KMS-11 (cell line): Measurements from ENCODE around the gene CFAP73.

Experiments
- H2AFZ ChIP-seq: fragments of 200-600 bp; sonication (generic); 2 replicates; pipeline ENCODE4 v1.6.1; 2016; ENCODE audit warnings: antibody characterized with exemption, mixed run types, low read depth
- H3K27ac ChIP-seq: fragments of 200-600 bp; sonication (generic); 2 replicates; pipeline ENCODE4 v1.6.1; 2016; ENCODE audit warnings: mild to moderate bottlenecking, mixed run types
- H3K27me3 ChIP-seq: fragments of 200-600 bp; sonication (generic); 2 replicates; pipeline ENCODE4 v1.6.1; 2017; ENCODE audit warnings: mild to moderate bottlenecking, low read depth, mixed run types, moderate library complexity; ENCODE audit not compliant: insufficient read depth
- H3K36me3 ChIP-seq: fragments of 200-600 bp; sonication (generic); 2 replicates; pipeline ENCODE4 v1.6.1; 2017; ENCODE audit warnings: mild to moderate bottlenecking, mixed run types; ENCODE audit not compliant: insufficient read depth
- H3K4me1 ChIP-seq: fragments of 200-600 bp; sonication (generic); 2 replicates; pipeline ENCODE4 v1.6.1; 2016; ENCODE audit warnings: mild to moderate bottlenecking, low read depth, mixed run types; ENCODE audit not compliant: poor library complexity, severe bottlenecking
- H3K4me2 ChIP-seq: fragments of 200-600 bp; sonication (generic); 2 replicates; pipeline ENCODE4 v1.7.0; 2016; ENCODE audit warnings: mild to moderate bottlenecking, mixed run types
- H3K4me3 ChIP-seq: fragments of 200-600 bp; sonication (generic); IDR thresholded peaks from 2 replicates; pipeline ENCODE4 v1.6.1; 2017; ENCODE audit warnings: low read depth, low read length, mixed read lengths; ENCODE audit not compliant: insufficient read depth
- H3K79me2 ChIP-seq: fragments of 200-600 bp; sonication (generic); 2 replicates; pipeline ENCODE4 v1.6.1; 2016; ENCODE audit warnings: low read depth, mixed run types; ENCODE audit not compliant: insufficient read depth
- H3K9ac ChIP-seq: fragments of 200-600 bp; sonication (generic); 2 replicates; pipeline ENCODE4 v1.6.1; 2016; ENCODE audit warnings: mild to moderate bottlenecking, mixed run types
- H4K20me1 ChIP-seq: fragments of 200-600 bp; sonication (generic); 2 replicates; pipeline ENCODE4 v1.6.1; 2016; ENCODE audit warnings: mild to moderate bottlenecking, mixed run types; ENCODE audit not compliant: insufficient read depth
- TF ChIP-seq, protein P1 (sequence below): fragments of 200-600 bp; sonication (generic); conservative IDR thresholded peaks from 2 replicates; pipeline ENCODE4 v1.6.1; 2017; ENCODE audit warnings: low read depth, mild to moderate bottlenecking, antibody characterized with exemption, low read length, moderate library complexity, mixed read lengths

The CFAP73 gene

GRCh38 chr12:113194971-113195391 lies 45.5 kb downstream of the CFAP73 start:
- no peak overlapping the region for H2AFZ ChIP-seq
- H3K79me2 ChIP-seq: no peaks in the 10 kb centered on the region
- no peak overlapping the region for H3K27ac ChIP-seq
- no peaks in the 10 kb centered on the region for H3K27me3 ChIP-seq
- TF ChIP-seq, protein P1, sequence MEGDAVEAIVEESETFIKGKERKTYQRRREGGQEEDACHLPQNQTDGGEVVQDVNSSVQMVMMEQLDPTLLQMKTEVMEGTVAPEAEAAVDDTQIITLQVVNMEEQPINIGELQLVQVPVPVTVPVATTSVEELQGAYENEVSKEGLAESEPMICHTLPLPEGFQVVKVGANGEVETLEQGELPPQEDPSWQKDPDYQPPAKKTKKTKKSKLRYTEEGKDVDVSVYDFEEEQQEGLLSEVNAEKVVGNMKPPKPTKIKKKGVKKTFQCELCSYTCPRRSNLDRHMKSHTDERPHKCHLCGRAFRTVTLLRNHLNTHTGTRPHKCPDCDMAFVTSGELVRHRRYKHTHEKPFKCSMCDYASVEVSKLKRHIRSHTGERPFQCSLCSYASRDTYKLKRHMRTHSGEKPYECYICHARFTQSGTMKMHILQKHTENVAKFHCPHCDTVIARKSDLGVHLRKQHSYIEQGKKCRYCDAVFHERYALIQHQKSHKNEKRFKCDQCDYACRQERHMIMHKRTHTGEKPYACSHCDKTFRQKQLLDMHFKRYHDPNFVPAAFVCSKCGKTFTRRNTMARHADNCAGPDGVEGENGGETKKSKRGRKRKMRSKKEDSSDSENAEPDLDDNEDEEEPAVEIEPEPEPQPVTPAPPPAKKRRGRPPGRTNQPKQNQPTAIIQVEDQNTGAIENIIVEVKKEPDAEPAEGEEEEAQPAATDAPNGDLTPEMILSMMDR: no peak
- no peak overlapping the region for H3K9ac ChIP-seq
- no peaks in the 10 kb centered on the region for H3K4me1 ChIP-seq
- no peak overlapping the region for H3K4me3 ChIP-seq
- H3K36me3 ChIP-seq: no peaks in the 10 kb centered on the region
- no peaks in the 10 kb centered on the region for H4K20me1 ChIP-seq
- no peak overlapping the region for H3K4me2 ChIP-seq

DNA sequence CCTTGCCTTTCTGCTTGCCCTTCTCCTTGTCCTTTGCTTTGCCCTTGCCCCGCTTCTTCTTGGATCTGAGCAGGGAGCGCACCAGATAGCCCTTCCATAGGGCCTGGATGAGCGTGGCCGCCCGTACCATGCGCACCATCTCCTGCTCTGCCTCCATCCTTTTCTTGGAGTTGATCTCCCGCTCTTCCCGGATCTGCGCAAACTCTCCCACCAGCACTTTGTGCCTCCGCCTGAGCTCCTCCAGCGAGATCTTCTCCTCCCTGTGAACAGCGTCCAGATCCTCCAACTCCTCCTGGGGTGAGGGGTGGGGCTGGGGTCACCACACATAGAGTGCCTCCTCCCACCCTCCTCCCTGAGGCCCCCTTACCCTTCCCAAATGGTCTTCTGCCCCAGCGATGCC lies 46.1 kb downstream of the CFAP73 start:
- H4K20me1 ChIP-seq: no peaks in the 10 kb centered on the region
- H3K9ac ChIP-seq: no peak overlapping the region
- H3K4me3 ChIP-seq: no peak overlapping the region
- TF ChIP-seq, protein P1: no peak
- no peak overlapping the region for H2AFZ ChIP-seq
- H3K79me2 ChIP-seq: no peaks in the 10 kb centered on the region
- no peaks in the 10 kb centered on the region for H3K4me1 ChIP-seq
- no peaks in the 10 kb centered on the region for H3K36me3 ChIP-seq
- H3K27ac ChIP-seq: no peak overlapping the region
- H3K27me3 ChIP-seq: no peaks in the 10 kb centered on the region
- no peak overlapping the region for H3K4me2 ChIP-seq

DNA sequence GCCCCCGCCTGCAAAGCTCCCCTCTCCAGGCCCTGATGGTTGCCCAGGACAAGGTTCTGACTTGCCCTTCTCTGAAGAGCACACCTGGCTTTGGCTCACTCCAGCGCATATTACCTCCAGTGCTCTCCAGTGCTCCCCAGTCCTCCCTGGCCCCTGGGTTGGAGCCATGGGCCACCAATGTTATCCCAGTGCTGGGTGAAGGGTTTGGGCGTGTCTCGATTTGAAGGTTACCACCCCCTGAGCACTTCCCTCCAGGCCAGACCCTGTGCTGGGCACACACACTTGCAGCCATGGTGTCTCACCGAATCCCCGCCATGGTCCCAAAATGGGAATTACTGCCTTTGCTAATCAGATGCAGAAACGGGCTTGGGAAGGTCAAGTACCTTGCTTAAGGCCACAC lies 47.1 kb downstream of the CFAP73 start:
- Histone ChIP-seq H3K79me2 (no peaks in the 10 kb centered on the region), H3K4me3 (no peak overlapping the region), H3K36me3 (no peaks in the 10 kb centered on the region), H3K27me3 (no peaks in the 10 kb centered on the region), H3K27ac (no peak overlapping the region), H4K20me1 (no peaks in the 10 kb centered on the region), H3K4me1 (no peaks in the 10 kb centered on the region), H3K4me2 (no peak overlapping the region), H3K9ac (no peak overlapping the region), H2AFZ (no peak overlapping the region)
- TF ChIP-seq, protein P1: no peak

- Histone ChIP-seq H3K79me2 (no peaks in the 10 kb centered on the region), H3K4me2 (no peak overlapping the region), H3K9ac (no peak overlapping the region), H3K27me3 (no peaks in the 10 kb centered on the region), H3K36me3 (no peaks in the 10 kb centered on the region), H3K4me3 (no peak overlapping the region), H2AFZ (no peak overlapping the region), H4K20me1 (no peaks in the 10 kb centered on the region), H3K27ac (no peak overlapping the region), H3K4me1 (no peaks in the 10 kb centered on the region)
- TF ChIP-seq, protein P1: 0 out of 2 replicates have a peak, but pooled peaks have one; percentile 28
These were observed 47.5 kb downstream of the CFAP73 start for GRCh38 chr12:113196990-113197389.
